SU-DHL-6 (cell line): Measurements from ENCODE around the gene DNAH7.

Experiments used
- EZH2phosphoT487 ChIP-seq: fragments of 200-600 bp; sonication (generic), shearing (Covaris generic); conservative IDR thresholded peaks from 2 replicates; pipeline ENCODE4 v1.6.1; 2018; ENCODE audit warnings: mild to moderate bottlenecking, antibody characterized with exemption, low read length, moderate library complexity, mixed read lengths
- TF ChIP-seq, protein P1 (sequence below): fragments of 200-600 bp; sonication (generic); IDR thresholded peaks from one replicate; pipeline ENCODE4 v1.5.1; 2017; ENCODE audit warnings: antibody characterized with exemption, mild to moderate bottlenecking, low read length, moderate library complexity; ENCODE audit not compliant: insufficient read depth, poor library complexity, severe bottlenecking

DNA sequence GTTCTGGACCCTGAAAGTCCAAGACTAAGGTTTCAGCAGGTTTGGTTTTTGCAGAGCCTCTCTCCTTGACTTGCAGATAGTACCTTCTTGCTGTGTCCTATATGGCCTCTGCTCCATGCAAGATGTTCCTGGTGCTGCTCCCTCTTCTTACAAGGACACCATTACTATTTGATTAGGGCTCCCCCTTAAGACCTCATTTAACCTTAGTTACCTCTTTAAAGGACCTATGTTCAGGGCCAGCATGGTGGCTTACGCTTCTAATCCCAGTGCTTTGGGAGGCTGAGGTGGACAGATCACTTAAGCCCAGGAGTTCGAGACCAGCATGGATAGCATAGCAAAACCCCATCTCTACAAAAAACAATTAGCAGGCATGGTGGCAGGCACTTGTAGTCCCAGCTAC is 232.6 kb downstream of the DNAH7 start:
- TF ChIP-seq, protein P1, sequence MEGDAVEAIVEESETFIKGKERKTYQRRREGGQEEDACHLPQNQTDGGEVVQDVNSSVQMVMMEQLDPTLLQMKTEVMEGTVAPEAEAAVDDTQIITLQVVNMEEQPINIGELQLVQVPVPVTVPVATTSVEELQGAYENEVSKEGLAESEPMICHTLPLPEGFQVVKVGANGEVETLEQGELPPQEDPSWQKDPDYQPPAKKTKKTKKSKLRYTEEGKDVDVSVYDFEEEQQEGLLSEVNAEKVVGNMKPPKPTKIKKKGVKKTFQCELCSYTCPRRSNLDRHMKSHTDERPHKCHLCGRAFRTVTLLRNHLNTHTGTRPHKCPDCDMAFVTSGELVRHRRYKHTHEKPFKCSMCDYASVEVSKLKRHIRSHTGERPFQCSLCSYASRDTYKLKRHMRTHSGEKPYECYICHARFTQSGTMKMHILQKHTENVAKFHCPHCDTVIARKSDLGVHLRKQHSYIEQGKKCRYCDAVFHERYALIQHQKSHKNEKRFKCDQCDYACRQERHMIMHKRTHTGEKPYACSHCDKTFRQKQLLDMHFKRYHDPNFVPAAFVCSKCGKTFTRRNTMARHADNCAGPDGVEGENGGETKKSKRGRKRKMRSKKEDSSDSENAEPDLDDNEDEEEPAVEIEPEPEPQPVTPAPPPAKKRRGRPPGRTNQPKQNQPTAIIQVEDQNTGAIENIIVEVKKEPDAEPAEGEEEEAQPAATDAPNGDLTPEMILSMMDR, result no peak
- no peak for TF ChIP-seq EZH2phosphoT487
